ENCODE measurements around the gene VTI1A.
"Not testable (repeated sequence)": the region's sequence is repeated elsewhere in the genome, so short reads cannot be mapped to it uniquely, and the experiment has no call there.

VTI1A gene

DNA sequence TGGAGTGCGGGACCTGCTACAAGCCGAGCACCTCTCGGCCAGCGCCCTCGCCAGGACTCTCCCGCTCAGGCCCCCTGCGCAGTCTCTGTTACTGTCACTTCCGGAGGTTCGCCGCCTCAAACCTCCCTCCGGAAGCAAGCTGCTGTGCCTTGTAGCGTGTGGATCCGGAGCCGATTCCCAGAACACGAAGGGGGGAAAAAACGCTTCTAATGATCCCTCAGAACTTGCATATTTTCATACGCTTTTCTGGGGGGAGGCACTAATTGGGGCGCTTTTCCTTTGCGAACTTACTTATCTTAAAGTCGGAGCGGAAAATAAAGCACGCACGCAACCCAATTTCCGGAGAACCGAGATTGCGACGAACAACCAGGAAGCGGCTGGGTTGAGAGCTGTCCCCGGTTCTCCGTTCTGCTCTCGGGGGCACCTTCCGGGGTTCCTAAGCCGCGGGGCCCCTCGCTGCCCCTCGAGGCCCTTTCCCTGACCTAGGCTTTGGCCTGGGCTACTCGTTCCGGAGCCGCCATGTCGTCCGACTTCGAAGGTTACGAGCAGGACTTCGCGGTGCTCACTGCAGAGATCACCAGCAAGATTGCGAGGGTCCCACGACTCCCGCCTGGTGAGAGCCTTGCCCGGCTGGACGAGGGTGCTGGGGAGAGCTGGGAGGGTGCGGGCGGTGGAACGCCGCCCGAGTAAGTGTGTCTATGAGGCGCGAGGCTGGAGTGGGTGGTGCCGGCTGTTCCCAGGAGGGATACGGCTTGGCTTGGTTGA lies at the start of gene VTI1A, which contains the start of gene ZDHHC6:
Gene VTI1A, plus strand, starts transcription at position 361 of the 765 bp plus-strand sequence. Its CDS starts 159 bp downstream, at position 520.
Gene ZDHHC6, minus strand, starts transcription at position 60 of the 765 bp plus-strand sequence. CDS start 1,478 bp downstream, outside the sequence.
- DNase-seq: peak; percentile 76

DNA sequence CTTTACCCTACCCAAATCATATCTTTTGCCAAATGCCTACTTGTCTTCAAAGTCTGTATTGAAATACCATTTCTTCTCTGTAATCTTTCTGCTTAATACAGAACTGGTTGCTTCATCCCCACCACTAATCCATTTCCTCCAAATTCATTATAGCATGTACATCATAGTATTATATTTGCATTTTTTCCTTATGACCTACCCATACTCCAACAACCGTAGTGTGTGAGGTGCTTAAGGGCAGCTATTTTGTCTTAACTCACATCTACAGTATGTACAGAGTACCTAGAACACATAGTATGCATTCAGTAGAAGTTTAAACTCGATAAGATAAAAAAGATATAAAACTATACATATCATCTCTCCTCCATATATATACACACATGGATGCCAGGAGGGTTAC lies 49.4 kb upstream of the VTI1A start:
- DNase-seq: no peak

- no peak for DNase-seq
These were observed 44.1 kb upstream of the VTI1A start for GRCh38 chr10:112402917-112403316.

GRCh38 chr10:112404617-112405016 lies 42.4 kb upstream of the VTI1A start:
- DNase-seq: no peak

- not testable (repeated sequence) for DNase-seq
These were observed 40.2 kb upstream of the VTI1A start for GRCh38 chr10:112406806-112407205.

DNA sequence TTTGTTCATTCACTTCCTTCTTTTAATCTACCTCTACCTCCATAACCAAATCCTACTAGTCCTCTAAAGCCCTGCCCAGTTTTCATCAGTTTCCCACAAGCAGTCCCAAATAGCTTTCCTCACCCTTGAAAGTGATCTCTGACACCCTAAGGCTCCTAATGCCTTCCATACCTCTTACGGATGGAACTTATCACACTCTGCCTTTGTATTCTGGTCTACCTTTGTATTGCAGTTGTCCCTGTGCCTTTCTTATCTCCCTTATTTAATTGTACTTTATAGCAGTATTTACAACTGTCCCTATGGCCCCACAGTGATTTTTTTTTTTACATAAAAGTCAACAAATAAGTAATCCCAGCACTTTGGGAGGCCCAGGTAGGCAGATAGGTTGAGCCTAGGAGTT lies 39.3 kb upstream of the VTI1A start:
- no peak for DNase-seq

GRCh38 chr10:112409299-112409698 lies 37.7 kb upstream of the VTI1A start:
- no peak for DNase-seq

GRCh38 chr10:112409755-112410154 lies 37.3 kb upstream of the VTI1A start:
- no peak for DNase-seq

DNA sequence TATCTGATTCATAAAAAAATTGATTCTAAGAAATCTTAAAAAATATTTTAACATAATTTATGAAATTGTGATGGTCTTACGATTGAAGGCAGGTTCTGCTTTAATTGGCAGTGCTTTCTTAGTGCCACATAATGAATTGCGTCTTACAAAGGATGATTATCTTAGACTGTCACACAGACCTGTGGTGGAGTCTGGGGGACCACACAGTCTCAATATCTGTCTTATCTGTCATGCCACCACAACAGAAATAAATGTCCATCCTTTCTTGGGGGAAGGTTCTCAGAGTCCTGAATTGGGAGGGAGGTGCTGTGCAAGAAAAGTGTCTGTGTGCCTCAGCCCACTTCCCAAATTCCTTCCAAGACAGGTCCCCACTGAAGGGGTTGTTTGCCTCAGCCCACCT lies 34.3 kb upstream of the VTI1A start:
- DNase-seq: no peak

DNA sequence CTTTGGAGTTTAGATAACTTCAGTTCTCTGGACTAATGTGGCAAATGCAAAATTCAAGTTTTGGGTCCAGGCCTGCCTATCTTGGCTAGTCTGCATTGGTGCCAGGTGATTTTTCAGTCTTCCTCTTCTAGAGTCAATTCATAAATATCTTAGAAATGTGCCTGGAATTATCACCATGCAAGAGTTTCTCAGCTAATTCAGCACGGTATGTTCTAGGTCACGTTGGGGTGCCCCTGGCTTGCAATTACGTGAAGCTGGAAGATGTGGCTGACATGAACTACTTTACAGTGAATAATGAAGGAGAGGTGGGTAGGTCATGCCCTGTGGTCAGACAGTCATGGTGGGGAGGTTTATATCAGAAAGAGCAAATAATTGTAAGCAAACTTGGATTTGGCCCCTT lies 25.3 kb upstream of the VTI1A start:
- DNase-seq: no peak

DNA sequence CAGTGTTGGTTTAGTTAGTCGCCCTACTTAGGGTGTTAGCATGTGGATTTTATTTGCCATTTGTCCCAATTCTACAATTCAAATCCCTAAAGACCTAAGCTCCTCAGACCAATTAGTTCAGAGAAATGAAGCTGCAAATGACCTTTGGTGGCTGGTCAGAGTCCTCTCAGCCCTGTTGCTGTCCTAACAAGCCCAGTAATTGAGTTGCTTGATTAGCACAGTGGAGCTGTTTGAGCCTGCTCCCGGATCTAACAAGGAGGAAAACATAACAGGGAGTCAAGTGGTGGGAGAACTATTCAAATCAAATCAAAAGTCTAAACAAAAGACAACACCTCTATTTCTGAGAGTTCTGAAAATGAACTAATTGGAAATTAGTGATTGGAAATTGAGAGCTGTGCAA lies 22.4 kb upstream of the VTI1A start:
- no peak for DNase-seq

DNA sequence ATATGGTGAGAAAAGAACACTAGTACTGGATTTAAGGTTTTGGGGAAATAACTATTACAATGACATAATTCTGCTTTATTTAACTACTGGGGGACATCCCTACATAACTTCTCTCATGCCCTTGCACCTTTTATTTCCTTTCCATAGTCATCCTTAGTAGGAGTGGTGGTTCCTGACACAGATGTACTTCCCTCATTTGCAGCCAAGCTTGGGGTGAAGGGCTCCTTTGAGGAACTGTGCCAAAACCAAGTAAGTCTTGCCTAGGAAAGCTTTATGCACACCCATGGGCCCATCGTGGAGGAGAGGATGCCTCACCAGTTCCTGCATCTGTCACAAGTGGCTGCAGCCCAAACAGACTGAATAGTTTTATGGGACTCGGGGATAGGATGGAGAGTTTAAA lies 20.9 kb upstream of the VTI1A start:
- no peak for DNase-seq

DNA sequence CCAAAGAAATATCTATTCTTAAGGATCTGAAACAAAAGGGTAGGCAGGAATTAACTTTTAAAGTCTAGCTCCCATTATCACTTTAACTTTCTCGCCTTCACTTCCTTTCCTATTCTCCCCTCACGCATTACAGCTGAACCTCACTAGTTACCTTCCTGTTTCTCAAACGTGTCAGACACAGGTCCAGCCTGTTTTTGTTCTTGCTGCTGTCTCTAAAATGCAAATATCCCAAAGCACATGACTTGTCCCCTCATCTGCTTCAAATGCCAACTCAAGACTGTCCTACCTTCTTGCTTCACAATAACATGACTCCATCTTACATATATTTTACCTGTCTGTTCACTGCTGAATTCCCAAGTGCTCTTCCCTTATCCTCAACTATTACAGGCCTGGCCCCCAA lies 17.9 kb upstream of the VTI1A start:
- no peak for DNase-seq

- no peak for DNase-seq
These were observed 17.3 kb upstream of the VTI1A start for GRCh38 chr10:112429654-112430230.

GRCh38 chr10:112433136-112433535 lies 13.9 kb upstream of the VTI1A start:
- DNase-seq: no peak

GRCh38 chr10:112434988-112435619 lies 11.9 kb upstream of the VTI1A start:
- no peak for DNase-seq

GRCh38 chr10:112438356-112438755 lies 8.7 kb upstream of the VTI1A start:
- DNase-seq: no peak

GRCh38 chr10:112441520-112441919 lies 5.5 kb upstream of the VTI1A start:
- no peak for DNase-seq

- no peak for DNase-seq
These were observed 5.0 kb upstream of the VTI1A start for GRCh38 chr10:112442063-112442462.

- DNase-seq: no peak
These were observed 760 bp upstream of the VTI1A start for GRCh38 chr10:112446055-112446854.

DNA sequence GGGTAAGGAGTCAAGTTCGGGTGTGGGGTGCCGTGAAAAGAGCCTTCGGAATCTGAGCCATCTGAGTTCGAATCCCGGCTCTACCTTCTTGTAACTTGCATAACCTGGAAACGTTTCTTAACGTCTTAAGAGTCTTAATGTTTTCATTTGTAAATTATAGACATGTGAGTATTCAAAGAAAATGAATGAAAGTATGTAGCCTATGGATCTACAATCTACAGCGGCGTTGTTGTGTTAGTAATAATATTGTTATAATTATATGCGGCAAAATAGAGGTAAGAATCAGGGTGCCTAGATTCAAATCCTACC lies 559 bp downstream of the VTI1A start:
- DNase-seq: no peak

- no peak for DNase-seq
These were observed 1.9 kb downstream of the VTI1A start for GRCh38 chr10:112448888-112449287.
